Measurements from ENCODE around the gene OAS3. TPM values are rescaled to one million over a fixed set of nuclear protein-coding genes. Genes with fewer than 3 reads are reported as not detected.

The OAS3 gene
- total and polyA plus RNA-seq, 10 of the 15 experiments (the other 5 are each of a cell fraction or from before 2014, with no cell fraction given), result 5.1 to 107 (median 18.0) TPM

DNA sequence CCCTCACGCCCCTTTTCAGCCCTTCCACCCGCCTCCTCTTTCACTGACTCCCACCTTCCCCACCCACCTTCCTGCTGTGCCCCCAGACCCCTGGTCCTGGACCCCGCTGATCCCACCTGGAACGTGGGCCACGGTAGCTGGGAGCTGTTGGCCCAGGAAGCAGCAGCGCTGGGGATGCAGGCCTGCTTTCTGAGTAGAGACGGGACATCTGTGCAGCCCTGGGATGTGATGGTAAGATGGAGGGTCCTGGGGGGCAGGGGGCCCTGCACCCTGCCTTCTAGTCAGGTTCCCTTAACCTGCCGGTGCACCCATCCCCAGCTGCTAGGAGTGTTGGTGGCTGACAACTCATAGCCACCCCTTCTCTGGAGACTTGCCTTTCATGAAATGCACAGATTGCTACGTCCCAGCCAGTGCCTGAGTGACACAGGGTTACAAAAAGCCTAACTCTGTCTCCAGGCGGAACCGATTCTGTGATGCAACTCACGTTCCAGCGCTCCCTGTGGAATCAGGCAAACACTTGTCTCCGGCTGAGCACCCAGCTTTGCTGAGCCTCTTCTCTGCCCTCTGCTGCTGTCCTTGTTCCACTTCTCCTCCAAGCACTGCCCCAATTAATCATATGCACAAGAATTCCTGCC, 25.1 kb downstream of the OAS3 start:
- H3K4me3 ChIP-seq, result no peak overlapping the region
- peaks cover 21 to 22% of the 10 kb centered on the region in 2 experiments for H3K36me3 ChIP-seq (ENCODE audit: control insufficient read depth in 2 of 2, insufficient read depth in 2 of 2, low read length in 1 of 2)
- 99% methylated on average over 14 of the region's 14 CpGs for WGBS (ENCODE audit: insufficient coverage, insufficient replicate concordance, low lambda C conversion rate, missing lambda C conversion rate)
- ChIA-PET POLR2A (no interaction called here), SMC1A (ENCODE audit: uncharacterized antibody, unreplicated experiment) (no interaction called here), CTCF (interaction anchor here (1.4 kb wide), 1 partner anchor 30 kb away, joined by 5 read pairs; no protein-coding TSS in a partner anchor), RAD21 (ENCODE audit: unreplicated experiment) (no interaction called here)
- DNase-seq (ENCODE audit: low read depth, low spot score), result no peak
- H3K9ac ChIP-seq (ENCODE audit: control insufficient read depth, insufficient read depth, low read length), result no peak overlapping the region
- no TSS peak for BruUV-seq (replicated peaks)
- no peaks in the 10 kb centered on the region; the same call in 1 of the 2 replicates for H3K4me1 ChIP-seq (ENCODE audit: control insufficient read depth, insufficient read depth, low read length)
- H3K27ac ChIP-seq (ENCODE audit: control insufficient read depth, insufficient read depth), result no peak overlapping the region
- in situ Hi-C loops (cut with MboI), result no loop called here
- intact Hi-C loops (cut with micrococcal nuclease; ENCODE audit: unreplicated experiment), result no loop called here
- H3K4me2 ChIP-seq (ENCODE audit: control insufficient read depth, insufficient read depth), result no peak overlapping the region
- TF ChIP-seq ETV6 (conservative IDR thresholded peaks at IDR 0.05 in 1 of 2, IDR thresholded peaks at IDR 0.05 in 1 of 2; ENCODE audit: borderline replicate concordance in 1 of 2, low read depth in 1 of 2) (no peak), IKZF1 (conservative IDR thresholded peaks at IDR 0.05) (no peak), RCOR1 (conservative IDR thresholded peaks at IDR 0.05; ENCODE audit: low read depth, low read length) (no peak), NFYB (IDR thresholded peaks at IDR 0.05; ENCODE audit: insufficient read depth, low read depth, low read length) (no peak), CTCF (IDR thresholded peaks at IDR 0.05 in 2 of 3, conservative IDR thresholded peaks at IDR 0.05 in 1 of 3; ENCODE audit: control insufficient read depth in 2 of 3, extremely low read depth in 1 of 3, insufficient read depth in 1 of 3, low read depth in 3 of 3, low read length in 3 of 3) (no peak), GABPA (IDR thresholded peaks at IDR 0.05; ENCODE audit: low read depth) (no peak), BHLHE40 (IDR thresholded peaks at IDR 0.05; ENCODE audit: borderline replicate concordance in 1 of 2, low read depth in 2 of 2, low read length in 1 of 2) (no peak), NFYA (IDR thresholded peaks at IDR 0.05; ENCODE audit: borderline replicate concordance, low read depth, low read length) (no peak), ATF7 (IDR thresholded peaks at IDR 0.05; ENCODE audit: low read depth) (no peak), POLR2A (IDR thresholded peaks at IDR 0.05; ENCODE audit: low read depth, low read length) (no peak), TCF7 (IDR thresholded peaks at IDR 0.05; ENCODE audit: borderline replicate concordance) (no peak), CREM (IDR thresholded peaks at IDR 0.05; ENCODE audit: low read depth) (no peak), CEBPB (IDR thresholded peaks at IDR 0.05; ENCODE audit: borderline replicate concordance in 1 of 2, low read depth in 2 of 2, low read length in 2 of 2) (no peak), ZZZ3 (IDR thresholded peaks at IDR 0.05; ENCODE audit: control insufficient read depth, insufficient read length, low read depth) (no peak), FOXK2 (IDR thresholded peaks at IDR 0.05) (no peak), SPI1 (IDR thresholded peaks at IDR 0.05; ENCODE audit: borderline replicate concordance, insufficient read depth, low read depth, low read length) (no peak), HDAC2 (IDR thresholded peaks at IDR 0.05) (no peak), ZNF24 (IDR thresholded peaks at IDR 0.05) (no peak), CBX3 (IDR thresholded peaks at IDR 0.05; ENCODE audit: borderline replicate concordance, low read depth) (no peak)
- TF ChIP-seq, protein P1, sequence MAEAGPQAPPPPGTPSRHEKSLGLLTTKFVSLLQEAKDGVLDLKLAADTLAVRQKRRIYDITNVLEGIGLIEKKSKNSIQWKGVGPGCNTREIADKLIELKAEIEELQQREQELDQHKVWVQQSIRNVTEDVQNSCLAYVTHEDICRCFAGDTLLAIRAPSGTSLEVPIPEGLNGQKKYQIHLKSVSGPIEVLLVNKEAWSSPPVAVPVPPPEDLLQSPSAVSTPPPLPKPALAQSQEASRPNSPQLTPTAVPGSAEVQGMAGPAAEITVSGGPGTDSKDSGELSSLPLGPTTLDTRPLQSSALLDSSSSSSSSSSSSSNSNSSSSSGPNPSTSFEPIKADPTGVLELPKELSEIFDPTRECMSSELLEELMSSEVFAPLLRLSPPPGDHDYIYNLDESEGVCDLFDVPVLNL (IDR thresholded peaks at IDR 0.05; ENCODE audit: low read depth, low read length), result no peak
- FAIRE-seq, result no peak
- no peaks in the 10 kb centered on the region for H3K79me2 ChIP-seq (ENCODE audit: control insufficient read depth, insufficient read depth, low read length)
- H3K27me3 ChIP-seq (replicated peaks in 1 of 2; ENCODE audit: control insufficient read depth in 2 of 2, insufficient read depth in 2 of 2, low read length in 1 of 2), result no peaks in the 10 kb centered on the region
- no peaks in the 10 kb centered on the region for H4K20me1 ChIP-seq (ENCODE audit: control insufficient read depth, insufficient read depth)
- no peak for ATAC-seq
- H2AFZ ChIP-seq (ENCODE audit: control insufficient read depth, low read depth, low read length), result no peak overlapping the region
- no peaks in the 10 kb centered on the region; the same call in 2 of the 3 replicates for H3K9me3 ChIP-seq (replicated peaks; ENCODE audit: control insufficient read depth, insufficient read depth, low read length)
